ENCODE data around the gene ESR1.

DNA sequence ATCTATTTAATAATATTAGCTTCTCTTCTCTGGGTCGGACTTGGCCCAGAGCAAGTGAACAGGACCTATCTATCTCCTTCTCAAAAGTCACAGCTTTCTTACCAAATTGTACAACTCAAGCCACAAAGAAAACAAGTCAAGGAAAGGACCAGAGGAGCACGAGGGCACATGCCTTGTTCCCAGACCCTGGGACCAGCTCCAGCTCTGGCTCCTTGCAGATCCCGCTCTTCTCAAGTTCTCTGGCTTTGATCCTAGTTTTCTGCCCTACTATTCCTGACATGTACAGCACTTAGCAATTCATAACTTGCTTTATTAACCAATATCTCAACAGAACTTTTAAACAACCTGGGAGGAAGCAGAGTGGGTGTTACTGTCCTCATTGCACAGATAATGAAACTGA is 185.9 kb downstream of the ESR1 start:
- TF ChIP-seq, protein P1, sequence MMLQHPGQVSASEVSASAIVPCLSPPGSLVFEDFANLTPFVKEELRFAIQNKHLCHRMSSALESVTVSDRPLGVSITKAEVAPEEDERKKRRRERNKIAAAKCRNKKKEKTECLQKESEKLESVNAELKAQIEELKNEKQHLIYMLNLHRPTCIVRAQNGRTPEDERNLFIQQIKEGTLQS (IDR thresholded peaks at IDR 0.05): no peak
- TF ChIP-seq, protein P2, sequence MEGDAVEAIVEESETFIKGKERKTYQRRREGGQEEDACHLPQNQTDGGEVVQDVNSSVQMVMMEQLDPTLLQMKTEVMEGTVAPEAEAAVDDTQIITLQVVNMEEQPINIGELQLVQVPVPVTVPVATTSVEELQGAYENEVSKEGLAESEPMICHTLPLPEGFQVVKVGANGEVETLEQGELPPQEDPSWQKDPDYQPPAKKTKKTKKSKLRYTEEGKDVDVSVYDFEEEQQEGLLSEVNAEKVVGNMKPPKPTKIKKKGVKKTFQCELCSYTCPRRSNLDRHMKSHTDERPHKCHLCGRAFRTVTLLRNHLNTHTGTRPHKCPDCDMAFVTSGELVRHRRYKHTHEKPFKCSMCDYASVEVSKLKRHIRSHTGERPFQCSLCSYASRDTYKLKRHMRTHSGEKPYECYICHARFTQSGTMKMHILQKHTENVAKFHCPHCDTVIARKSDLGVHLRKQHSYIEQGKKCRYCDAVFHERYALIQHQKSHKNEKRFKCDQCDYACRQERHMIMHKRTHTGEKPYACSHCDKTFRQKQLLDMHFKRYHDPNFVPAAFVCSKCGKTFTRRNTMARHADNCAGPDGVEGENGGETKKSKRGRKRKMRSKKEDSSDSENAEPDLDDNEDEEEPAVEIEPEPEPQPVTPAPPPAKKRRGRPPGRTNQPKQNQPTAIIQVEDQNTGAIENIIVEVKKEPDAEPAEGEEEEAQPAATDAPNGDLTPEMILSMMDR (IDR thresholded peaks at IDR 0.05; ENCODE audit: low read depth, low read length, missing input control): no peak
- TF ChIP-seq SP1 (IDR thresholded peaks at IDR 0.05) (no peak), RAD21 (IDR thresholded peaks at IDR 0.05) (no peak), GABPA (IDR thresholded peaks at IDR 0.05 in 1 of 2, conservative IDR thresholded peaks at IDR 0.05 in 1 of 2) (no peak), YY1 (IDR thresholded peaks at IDR 0.05) (no peak)
- TF ChIP-seq, protein P3, sequence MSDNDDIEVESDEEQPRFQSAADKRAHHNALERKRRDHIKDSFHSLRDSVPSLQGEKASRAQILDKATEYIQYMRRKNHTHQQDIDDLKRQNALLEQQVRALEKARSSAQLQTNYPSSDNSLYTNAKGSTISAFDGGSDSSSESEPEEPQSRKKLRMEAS (IDR thresholded peaks at IDR 0.05): no peak
- TF ChIP-seq, protein P4, sequence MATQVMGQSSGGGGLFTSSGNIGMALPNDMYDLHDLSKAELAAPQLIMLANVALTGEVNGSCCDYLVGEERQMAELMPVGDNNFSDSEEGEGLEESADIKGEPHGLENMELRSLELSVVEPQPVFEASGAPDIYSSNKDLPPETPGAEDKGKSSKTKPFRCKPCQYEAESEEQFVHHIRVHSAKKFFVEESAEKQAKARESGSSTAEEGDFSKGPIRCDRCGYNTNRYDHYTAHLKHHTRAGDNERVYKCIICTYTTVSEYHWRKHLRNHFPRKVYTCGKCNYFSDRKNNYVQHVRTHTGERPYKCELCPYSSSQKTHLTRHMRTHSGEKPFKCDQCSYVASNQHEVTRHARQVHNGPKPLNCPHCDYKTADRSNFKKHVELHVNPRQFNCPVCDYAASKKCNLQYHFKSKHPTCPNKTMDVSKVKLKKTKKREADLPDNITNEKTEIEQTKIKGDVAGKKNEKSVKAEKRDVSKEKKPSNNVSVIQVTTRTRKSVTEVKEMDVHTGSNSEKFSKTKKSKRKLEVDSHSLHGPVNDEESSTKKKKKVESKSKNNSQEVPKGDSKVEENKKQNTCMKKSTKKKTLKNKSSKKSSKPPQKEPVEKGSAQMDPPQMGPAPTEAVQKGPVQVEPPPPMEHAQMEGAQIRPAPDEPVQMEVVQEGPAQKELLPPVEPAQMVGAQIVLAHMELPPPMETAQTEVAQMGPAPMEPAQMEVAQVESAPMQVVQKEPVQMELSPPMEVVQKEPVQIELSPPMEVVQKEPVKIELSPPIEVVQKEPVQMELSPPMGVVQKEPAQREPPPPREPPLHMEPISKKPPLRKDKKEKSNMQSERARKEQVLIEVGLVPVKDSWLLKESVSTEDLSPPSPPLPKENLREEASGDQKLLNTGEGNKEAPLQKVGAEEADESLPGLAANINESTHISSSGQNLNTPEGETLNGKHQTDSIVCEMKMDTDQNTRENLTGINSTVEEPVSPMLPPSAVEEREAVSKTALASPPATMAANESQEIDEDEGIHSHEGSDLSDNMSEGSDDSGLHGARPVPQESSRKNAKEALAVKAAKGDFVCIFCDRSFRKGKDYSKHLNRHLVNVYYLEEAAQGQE (IDR thresholded peaks at IDR 0.05): no peak
